OCI-LY1 (cell line): ENCODE measurements around the gene SLC43A3.
"Not testable (repeated sequence)": the region's sequence is repeated elsewhere in the genome, so short reads cannot be mapped to it uniquely, and the experiment has no call there.

Experiments
- H2AFZ ChIP-seq: fragments of 200-600 bp; sonication (generic), shearing (Covaris generic); 2 replicates; pipeline ENCODE4 v1.6.0; 2014; ENCODE audit warnings: antibody characterized with exemption, mild to moderate bottlenecking, low read length
- H3F3A ChIP-seq: fragments of 200-600 bp; sonication (generic), shearing (Covaris generic); 2 replicates; pipeline ENCODE4 v1.6.0; 2014; ENCODE audit warnings: mild to moderate bottlenecking, antibody characterized with exemption, low read length, moderate library complexity; ENCODE audit not compliant: insufficient read depth
- H3K27ac ChIP-seq: fragments of 200-600 bp; sonication (generic); 2 replicates; pipeline ENCODE4 v1.5.1; 2014; ENCODE audit warnings: low read length, mixed run types, mild to moderate bottlenecking, low read depth; ENCODE audit not compliant: poor library complexity, severe bottlenecking
- H3K27me3 ChIP-seq: fragments of 200-600 bp; sonication (generic); 2 replicates; pipeline ENCODE4 v1.6.0; 2014; ENCODE audit warnings: antibody characterized with exemption, mild to moderate bottlenecking, low read length, moderate library complexity; ENCODE audit not compliant: insufficient read depth
- H3K36me3 ChIP-seq: fragments of 200-600 bp; sonication (generic); 2 replicates; pipeline ENCODE4 v1.6.1; 2014; ENCODE audit warnings: mild to moderate bottlenecking, antibody characterized with exemption, low read length, moderate library complexity, mixed read lengths; ENCODE audit not compliant: insufficient read depth
- H3K4me1 ChIP-seq: fragments of 200-600 bp; sonication (generic); 2 replicates; pipeline ENCODE4 v1.5.1; 2014; ENCODE audit warnings: mild to moderate bottlenecking, low read length, moderate library complexity; ENCODE audit not compliant: insufficient read depth, severe bottlenecking
- H3K4me2 ChIP-seq: fragments of 200-600 bp; sonication (generic), shearing (Covaris generic); 2 replicates; pipeline ENCODE4 v1.6.1; 2014; ENCODE audit warnings: low read length
- H3K4me3 ChIP-seq: fragments of 200-600 bp; sonication (generic); 2 replicates; pipeline ENCODE4 v1.5.1; 2014; ENCODE audit warnings: low read length, low read depth, mild to moderate bottlenecking, mixed read lengths; ENCODE audit not compliant: poor library complexity, severe bottlenecking
- H3K79me2 ChIP-seq: fragments of 200-600 bp; shearing (Covaris generic); 2 replicates; pipeline ENCODE4 v1.6.1; 2016; ENCODE audit warnings: mixed run types, low read length, mixed read lengths; ENCODE audit not compliant: insufficient read depth
- H3K9ac ChIP-seq: fragments of 200-600 bp; sonication (generic), shearing (Covaris generic); 2 replicates; pipeline ENCODE4 v1.6.1; 2014; ENCODE audit warnings: mild to moderate bottlenecking, low read length, mixed read lengths
- H3K9me2 ChIP-seq: fragments of 200-600 bp; sonication (generic), shearing (Covaris generic); 2 replicates; pipeline ENCODE4 v1.6.1; 2014; ENCODE audit warnings: low read depth, mild to moderate bottlenecking, low read length, mixed read lengths
- H3K9me3 ChIP-seq: fragments of 200-600 bp; shearing (Covaris generic); 2 replicates; pipeline ENCODE4 v1.6.1; 2014; ENCODE audit warnings: low read length, mixed read lengths
- H4K20me1 ChIP-seq: fragments of 200-600 bp; sonication (generic), shearing (Covaris generic); 2 replicates; pipeline ENCODE4 v1.6.0; 2016; ENCODE audit warnings: mild to moderate bottlenecking, low read length; ENCODE audit not compliant: insufficient read depth
- CTCF ChIP-seq: fragments of 200-600 bp; sonication (generic), shearing (Covaris generic); IDR thresholded peaks from 2 replicates; pipeline ENCODE4 v1.5.1; 2017; ENCODE audit warnings: mild to moderate bottlenecking, antibody characterized with exemption, low read length, moderate library complexity, mixed read lengths
- EZH2 ChIP-seq: fragments of 200-600 bp; sonication (generic), shearing (Covaris generic); IDR thresholded peaks from 2 replicates; pipeline ENCODE4 v1.8.0; 2017; ENCODE audit warnings: borderline replicate concordance, mixed run types, mild to moderate bottlenecking, antibody characterized with exemption, low read length, moderate library complexity, mixed read lengths

Gene SLC43A3

DNA sequence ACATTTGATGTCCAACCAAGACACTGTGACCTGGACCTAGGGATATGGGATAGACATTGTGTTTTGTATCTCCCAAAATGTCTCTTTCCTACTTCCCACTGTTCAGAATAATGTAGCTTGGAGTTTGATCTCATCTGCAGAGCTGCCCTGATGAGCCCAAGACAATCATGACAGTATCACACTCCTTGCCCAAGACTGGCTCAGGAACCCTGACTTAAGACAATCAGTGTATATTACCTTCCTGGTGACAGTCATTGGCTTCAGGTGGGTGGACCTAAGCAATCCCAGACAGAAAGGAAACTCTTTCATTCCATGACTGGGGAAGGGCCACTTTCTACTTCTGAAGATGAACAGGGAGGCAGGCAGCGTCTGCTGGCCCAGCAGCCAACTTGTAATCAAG is 19.1 kb upstream of the SLC43A3 start:
- H4K20me1 ChIP-seq = no peaks in the 10 kb centered on the region
- TF ChIP-seq CTCF (no peak), EZH2 (no peak)
- no peaks in the 10 kb centered on the region for H3K9me2 ChIP-seq
- no peaks in the 10 kb centered on the region for H3K27me3 ChIP-seq
- H3K4me1 ChIP-seq = no peaks in the 10 kb centered on the region
- no peak overlapping the region for H3K9ac ChIP-seq
- no peaks in the 10 kb centered on the region for H3K79me2 ChIP-seq
- H2AFZ ChIP-seq = no peak overlapping the region
- no peak overlapping the region for H3K27ac ChIP-seq
- H3K4me2 ChIP-seq = no peak overlapping the region
- no peaks in the 10 kb centered on the region for H3K36me3 ChIP-seq
- H3F3A ChIP-seq = no peaks in the 10 kb centered on the region
- no peak overlapping the region for H3K4me3 ChIP-seq
- no peaks in the 10 kb centered on the region for H3K9me3 ChIP-seq

GRCh38 chr11:57445122-57445394 is 18.1 kb upstream of the SLC43A3 start:
- not testable (repeated sequence) for H3K9ac ChIP-seq, H3K27me3 ChIP-seq, H3K4me2 ChIP-seq, H3K9me2 ChIP-seq, H3K4me1 ChIP-seq, H3K4me3 ChIP-seq, H3K79me2 ChIP-seq, H3K27ac ChIP-seq, H3K36me3 ChIP-seq, H2AFZ ChIP-seq, H3F3A ChIP-seq, H3K9me3 ChIP-seq, H4K20me1 ChIP-seq

DNA sequence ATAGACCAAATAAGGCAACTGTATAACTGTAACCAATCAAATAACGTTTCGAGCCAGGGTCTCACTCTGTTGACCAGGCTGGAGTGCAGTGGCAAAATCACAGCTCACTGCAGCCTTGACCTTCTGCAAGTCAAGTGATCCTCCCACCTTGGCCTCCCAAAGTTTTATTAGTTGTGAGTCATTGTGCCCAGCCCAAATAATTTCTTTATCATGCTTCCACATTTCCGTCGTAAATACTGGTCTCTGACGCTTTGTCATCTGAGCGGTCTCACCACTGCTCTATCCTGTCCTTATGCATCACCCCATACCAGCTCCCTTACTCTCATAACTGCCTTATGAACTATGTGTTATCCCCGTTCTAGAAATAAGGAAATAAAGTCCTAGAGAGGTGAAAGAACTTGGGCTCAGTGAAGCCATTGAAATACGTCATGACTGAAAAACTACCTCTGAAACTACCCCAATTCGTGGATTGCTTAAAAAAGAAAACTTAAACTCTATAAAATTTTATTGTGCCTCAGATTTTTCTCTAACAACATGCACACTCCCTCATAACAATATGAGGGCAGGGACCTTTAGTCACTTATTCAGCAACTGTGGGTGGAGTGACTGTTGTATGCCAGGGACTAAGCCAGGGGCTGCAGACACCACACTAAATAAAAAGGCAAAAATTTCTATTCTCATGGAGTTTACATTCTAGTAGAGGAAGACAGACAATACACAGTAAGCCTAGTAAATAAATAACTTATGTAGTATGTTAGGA is 17.6 kb upstream of the SLC43A3 start:
- Histone ChIP-seq H4K20me1 (no peaks in the 10 kb centered on the region), H3K36me3 (no peaks in the 10 kb centered on the region), H3K9me2 (no peaks in the 10 kb centered on the region), H3F3A (no peaks in the 10 kb centered on the region), H3K4me2 (no peak overlapping the region), H3K4me1 (no peaks in the 10 kb centered on the region), H3K27ac (no peak overlapping the region), H3K4me3 (no peak overlapping the region), H2AFZ (no peak overlapping the region), H3K27me3 (no peaks in the 10 kb centered on the region), H3K79me2 (no peaks in the 10 kb centered on the region), H3K9ac (no peak overlapping the region), H3K9me3 (no peaks in the 10 kb centered on the region)
- TF ChIP-seq EZH2 (no peak), CTCF (no peak)

GRCh38 chr11:57440744-57441414 is 14.0 kb upstream of the SLC43A3 start:
- H3K4me2 ChIP-seq = no peak overlapping the region
- no peak overlapping the region for H3K9ac ChIP-seq
- H3K27ac ChIP-seq = no peak overlapping the region
- H2AFZ ChIP-seq = no peak overlapping the region
- H3K4me3 ChIP-seq = no peak overlapping the region
- H3K79me2 ChIP-seq = no peaks in the 10 kb centered on the region
- H3K36me3 ChIP-seq = no peaks in the 10 kb centered on the region
- no peaks in the 10 kb centered on the region for H3K4me1 ChIP-seq
- no peaks in the 10 kb centered on the region for H3K27me3 ChIP-seq
- H3K9me2 ChIP-seq = no peaks in the 10 kb centered on the region
- no peaks in the 10 kb centered on the region for H4K20me1 ChIP-seq
- no peak for TF ChIP-seq CTCF
- no peak for TF ChIP-seq EZH2
- H3K9me3 ChIP-seq = no peaks in the 10 kb centered on the region
- H3F3A ChIP-seq = no peaks in the 10 kb centered on the region
